Urinary bladder (tissue), 4 donors: ENCODE data around the gene MEF2A. TPM values are rescaled to one million over a fixed set of nuclear protein-coding genes. Genes with fewer than 3 reads are reported as not detected.
"Not testable (repeated sequence)": the region's sequence is repeated elsewhere in the genome, so short reads cannot be mapped to it uniquely, and the experiment has no call there.

Experiments
- DNase-seq: peaks from one replicate; pipeline ENCODE4 v3.0.0-alpha.2; 2015; ENCODE audit errors: extremely low spot score
- H3K27ac ChIP-seq: one replicate; pipeline ENCODE4 v1.5.1; 2013; ENCODE audit warnings: low read depth, mild to moderate bottlenecking, moderate library complexity
- H3K36me3 ChIP-seq: one replicate; pipeline ENCODE4 v1.6.1; 2013; ENCODE audit warnings: mild to moderate bottlenecking, moderate library complexity; ENCODE audit not compliant: insufficient read depth
- H3K4me1 ChIP-seq: one replicate; pipeline ENCODE4 v1.6.1; 2013; ENCODE audit warnings: mild to moderate bottlenecking, moderate library complexity; ENCODE audit not compliant: insufficient read depth
- H3K4me3 ChIP-seq: one replicate; pipeline ENCODE4 v1.5.1; 2013; ENCODE audit warnings: low read depth, low read length
- WGBS: extraction: QIAGEN DNeasy Blood & Tissue Kit; methylation state at CpG from one replicate; pipeline ENCODE4 v1.1.7; 2013; 5-methylcytosine and 5-hydroxymethylcytosine counted together
- polyA plus RNA-seq: library from polyadenylated mRNA; stranded (reverse); fragments of 200-250 nt; gene quantifications from one replicate; pipeline ENCODE4 v1.2.3, GENCODE V29; 2013
- total RNA-seq: library from RNA; depleted of rRNA; stranded (reverse); fragments of >200 nt; gene quantifications from one replicate; pipeline ENCODE4 v1.2.3, GENCODE V29; 2014
- donor health status: healthy with polysubstance abuse.
- donor health status: healthy.

Gene MEF2A
- total and polyA plus RNA-seq, 2 donors = 37.6 to 85.1 TPM

DNA sequence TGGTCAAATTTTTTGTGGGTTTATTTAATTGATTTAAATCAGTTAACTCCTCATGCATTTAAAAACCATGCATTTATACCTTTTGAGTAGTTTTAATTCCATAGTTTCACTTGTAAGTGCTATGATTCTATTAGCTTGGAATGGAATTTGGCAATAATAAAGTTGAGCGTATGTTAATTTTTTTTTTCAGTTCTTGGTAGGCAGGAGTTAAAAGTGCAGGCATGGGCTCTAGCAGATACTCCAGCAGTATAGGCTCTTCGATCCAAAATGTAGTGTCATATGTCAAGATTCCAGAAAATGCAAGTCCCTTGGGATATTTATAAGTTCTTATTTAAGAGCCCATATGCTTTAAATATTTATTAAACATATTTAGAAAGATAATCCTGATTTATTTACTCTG, 97.1 kb downstream of the MEF2A start:
- no peaks in the 10 kb centered on the region for H3K36me3 ChIP-seq
- WGBS = 58% methylated on average over 2 of the region's 2 CpGs
- H3K4me1 ChIP-seq = no peaks in the 10 kb centered on the region
- H3K4me3 ChIP-seq = no peak overlapping the region
- DNase-seq = no peak
- H3K27ac ChIP-seq = no peak overlapping the region

DNA sequence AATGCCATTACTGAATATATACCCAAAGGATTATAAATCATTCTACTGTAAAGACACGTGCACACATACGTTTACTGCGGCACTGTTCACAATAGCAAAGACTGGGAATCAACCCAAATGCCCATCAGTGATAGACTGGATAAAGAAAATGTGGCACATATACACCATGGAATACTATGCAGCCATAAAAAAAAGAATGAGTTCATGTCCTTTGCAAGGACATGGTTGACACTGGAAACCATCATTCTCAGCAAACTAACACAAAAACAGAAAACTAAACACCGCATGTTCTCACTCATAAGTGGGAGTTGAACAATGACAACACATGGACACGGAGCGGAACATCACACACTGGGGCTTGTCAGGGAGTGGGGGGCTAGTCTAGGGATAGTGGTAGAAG, 100.3 kb downstream of the MEF2A start:
- not testable (repeated sequence) for DNase-seq, H3K4me3 ChIP-seq, H3K27ac ChIP-seq, H3K36me3 ChIP-seq, H3K4me1 ChIP-seq
- 97% methylated on average over 6 of the region's 6 CpGs for WGBS

DNA sequence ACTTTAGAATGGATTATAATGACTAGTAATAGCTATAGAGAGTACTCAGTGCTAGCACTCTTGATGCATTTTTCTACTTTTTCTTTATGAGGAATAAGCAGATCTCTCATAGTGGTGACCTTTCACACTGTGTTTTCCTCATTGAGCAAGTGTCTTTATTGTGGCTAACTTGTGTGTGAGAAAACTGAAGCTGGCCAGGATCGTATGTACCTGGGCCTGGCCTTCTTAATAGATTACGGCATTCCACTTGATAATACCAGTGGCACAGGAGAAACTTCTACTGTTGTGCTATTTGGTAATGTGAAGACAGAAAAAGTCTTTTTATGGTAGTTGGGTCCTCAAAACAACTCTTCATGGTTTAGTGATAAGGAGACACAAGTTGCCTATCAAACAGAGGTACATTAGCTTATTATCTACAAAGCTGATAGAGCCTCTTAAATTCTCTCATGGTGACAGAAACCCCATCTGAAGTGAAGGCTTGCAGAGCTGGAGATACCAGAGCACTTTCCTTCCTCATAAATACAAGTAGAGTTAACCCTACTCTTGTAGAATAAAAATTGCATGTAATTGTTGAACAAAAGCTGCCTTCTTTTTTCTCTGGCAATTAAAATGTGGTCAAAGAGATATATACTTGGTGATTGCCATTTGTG, 102.9 kb downstream of the MEF2A start:
- DNase-seq = no peak
- no peak overlapping the region for H3K27ac ChIP-seq
- no peak overlapping the region for H3K4me3 ChIP-seq
- no peaks in the 10 kb centered on the region for H3K4me1 ChIP-seq
- no peaks in the 10 kb centered on the region for H3K36me3 ChIP-seq
- WGBS = 86% methylated on average over 2 of the region's 2 CpGs

DNA sequence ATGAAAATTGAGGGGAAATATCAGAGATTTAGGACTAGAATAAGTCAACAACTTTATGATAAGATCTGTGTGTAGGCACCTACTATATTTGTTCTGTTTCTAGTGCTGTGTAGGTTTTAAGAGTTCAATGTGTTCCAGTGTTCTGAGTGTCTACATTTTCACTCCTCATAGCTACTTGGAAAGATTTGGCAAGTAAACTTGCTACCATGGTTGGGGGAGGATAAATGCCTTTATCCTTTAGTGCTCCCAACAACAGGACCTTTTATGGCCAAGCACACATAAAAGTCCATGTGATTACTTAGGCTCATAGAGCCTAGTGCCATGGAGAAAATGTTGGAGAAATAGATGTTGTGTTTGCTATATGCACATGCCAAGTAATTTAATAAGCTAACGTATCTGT, 103.5 kb downstream of the MEF2A start:
- no peak overlapping the region for H3K27ac ChIP-seq
- WGBS = 66% methylated on average over 1 of the region's 1 CpG

DNA sequence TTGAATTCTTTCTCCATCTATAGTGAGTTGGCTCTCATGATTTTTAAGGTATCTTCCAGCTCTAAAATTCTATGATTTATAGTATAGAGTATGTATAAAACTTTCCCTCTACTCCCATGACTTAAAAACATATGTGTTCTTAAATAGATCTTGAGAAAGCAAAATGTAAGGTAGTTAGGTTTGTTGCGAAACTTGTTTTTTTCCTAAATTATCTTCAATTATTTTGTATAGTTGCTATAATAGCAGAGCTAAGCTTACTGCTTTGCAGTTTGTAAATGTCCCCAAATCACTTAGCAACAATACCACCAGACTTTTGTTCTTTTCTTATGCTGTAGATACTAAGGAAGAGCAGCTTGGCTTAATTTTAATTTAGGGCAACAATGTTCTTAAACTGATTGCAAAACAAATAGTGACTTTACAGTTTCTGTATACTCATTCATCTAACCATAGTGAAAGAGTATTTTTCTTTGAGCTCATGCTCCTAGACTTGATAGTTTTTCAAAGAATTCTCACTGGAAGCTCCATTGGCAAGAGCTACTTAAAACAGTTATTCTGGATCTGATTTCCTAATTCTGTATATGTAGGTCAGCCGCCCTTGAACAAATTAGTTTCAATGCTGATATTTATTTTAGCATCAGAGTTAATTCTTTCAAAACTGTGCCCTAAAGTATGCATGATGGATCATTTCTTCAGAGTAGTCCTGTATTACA, 106.3 kb downstream of the MEF2A start:
- DNase-seq = no peak
- 90% methylated on average over 2 of the region's 2 CpGs for WGBS
- no peaks in the 10 kb centered on the region for H3K36me3 ChIP-seq

More for the DNA sequence above, 103.5 kb downstream of the MEF2A start:
- H3K4me3 ChIP-seq = no peak overlapping the region
- no peak for DNase-seq
- H3K36me3 ChIP-seq = no peaks in the 10 kb centered on the region
- H3K4me1 ChIP-seq = no peaks in the 10 kb centered on the region

DNA sequence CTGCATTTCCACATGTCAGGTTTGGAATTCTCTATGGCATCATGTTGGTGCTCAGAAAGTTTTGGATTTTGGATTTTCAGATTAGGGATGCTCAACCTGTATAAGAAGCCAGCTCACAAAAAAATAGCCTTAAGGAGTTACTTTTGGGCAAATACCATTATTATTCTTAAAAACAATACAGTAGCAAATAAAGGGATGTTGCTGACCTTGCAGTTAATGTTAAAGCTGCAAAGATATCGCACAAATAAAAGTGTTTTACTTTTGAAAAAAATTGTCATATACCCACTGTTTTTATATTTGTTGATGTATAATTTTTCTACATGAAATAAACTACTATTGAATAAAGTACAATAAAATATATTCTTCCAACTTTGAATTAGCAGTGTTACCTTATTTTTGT, 107.3 kb downstream of the MEF2A start:
- no peak for DNase-seq
- WGBS = 99% methylated on average over 1 of the region's 1 CpG
- no peaks in the 10 kb centered on the region for H3K36me3 ChIP-seq
- no peak overlapping the region for H3K27ac ChIP-seq
- H3K4me3 ChIP-seq = no peak overlapping the region
- H3K4me1 ChIP-seq = no peaks in the 10 kb centered on the region

More for the DNA sequence above, 106.3 kb downstream of the MEF2A start:
- Histone ChIP-seq H3K4me1 (no peaks in the 10 kb centered on the region), H3K27ac (no peak overlapping the region), H3K4me3 (no peak overlapping the region)

DNA sequence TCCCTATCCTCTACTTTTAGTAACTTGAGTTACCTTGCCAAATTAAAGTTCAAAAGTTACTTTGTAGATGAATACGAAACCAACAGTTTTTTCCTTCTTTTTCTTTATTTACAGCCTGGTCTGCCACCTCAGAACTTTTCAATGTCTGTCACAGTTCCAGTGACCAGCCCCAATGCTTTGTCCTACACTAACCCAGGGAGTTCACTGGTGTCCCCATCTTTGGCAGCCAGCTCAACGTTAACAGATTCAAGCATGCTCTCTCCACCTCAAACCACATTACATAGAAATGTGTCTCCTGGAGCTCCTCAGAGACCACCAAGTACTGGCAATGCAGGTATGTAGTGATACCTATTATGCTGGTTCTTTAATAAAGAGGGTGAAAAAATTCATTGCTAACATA, 108.5 kb downstream of the MEF2A start:
- no peak for DNase-seq
- no peak overlapping the region for H3K27ac ChIP-seq
- H3K4me1 ChIP-seq = no peaks in the 10 kb centered on the region
- 85% methylated on average over 2 of the region's 2 CpGs for WGBS
- no peak overlapping the region for H3K4me3 ChIP-seq
- no peaks in the 10 kb centered on the region for H3K36me3 ChIP-seq

DNA sequence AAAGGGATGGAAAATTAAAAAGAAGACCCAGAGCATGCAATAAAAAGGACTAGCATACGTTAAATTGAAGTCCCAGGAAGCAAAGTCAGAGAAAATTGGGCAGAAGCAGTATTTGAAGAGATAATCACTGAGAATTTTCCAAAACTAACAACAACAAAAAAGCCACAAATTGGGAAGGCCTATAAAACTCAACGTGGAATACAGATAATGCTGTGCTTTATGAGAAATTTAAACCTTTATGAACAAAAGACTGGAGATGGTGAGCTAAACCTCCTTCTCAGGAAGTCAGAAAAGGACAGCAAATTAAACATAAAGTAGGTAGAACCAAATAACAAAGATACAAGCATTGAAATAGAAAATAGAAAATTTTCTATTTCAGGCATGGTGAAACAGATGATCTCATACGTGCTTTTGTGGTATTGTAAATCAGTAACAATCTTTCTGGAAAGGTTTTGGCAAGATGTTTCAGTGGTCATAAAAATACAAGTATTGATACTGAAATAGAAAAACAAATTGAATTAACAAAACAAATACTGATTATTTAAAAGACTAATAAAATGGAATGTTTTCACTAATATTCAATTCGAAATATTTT, 111.9 kb downstream of the MEF2A start:
- 64% methylated on average over 4 of the region's 4 CpGs for WGBS
- H3K4me3 ChIP-seq = no peak overlapping the region
- no peaks in the 10 kb centered on the region for H3K36me3 ChIP-seq
- H3K4me1 ChIP-seq = no peaks in the 10 kb centered on the region
- no peak for DNase-seq
- H3K27ac ChIP-seq = no peak overlapping the region

DNA sequence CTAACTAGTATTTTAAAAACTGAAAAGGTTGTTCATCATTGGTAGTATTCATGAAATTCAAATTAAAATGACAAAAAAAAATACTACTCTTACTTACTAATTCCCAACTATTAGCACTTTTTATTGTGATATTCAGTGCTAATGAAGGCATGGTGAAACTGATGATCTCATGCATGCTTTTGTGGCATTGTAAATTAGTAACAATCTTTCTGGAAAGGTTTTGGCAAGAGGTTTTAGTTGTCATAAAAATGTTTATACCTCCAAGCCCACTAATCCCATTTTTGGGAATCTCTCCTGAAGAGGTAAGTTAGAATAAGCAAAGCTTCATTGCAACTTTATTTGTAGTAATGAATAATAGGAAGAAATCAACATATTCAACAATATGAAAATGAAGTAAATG, 114.5 kb downstream of the MEF2A start:
- H3K36me3 ChIP-seq = no peaks in the 10 kb centered on the region
- H3K4me3 ChIP-seq = no peak overlapping the region
- no peaks in the 10 kb centered on the region for H3K4me1 ChIP-seq
- no peak for DNase-seq
- H3K27ac ChIP-seq = no peak overlapping the region

DNA sequence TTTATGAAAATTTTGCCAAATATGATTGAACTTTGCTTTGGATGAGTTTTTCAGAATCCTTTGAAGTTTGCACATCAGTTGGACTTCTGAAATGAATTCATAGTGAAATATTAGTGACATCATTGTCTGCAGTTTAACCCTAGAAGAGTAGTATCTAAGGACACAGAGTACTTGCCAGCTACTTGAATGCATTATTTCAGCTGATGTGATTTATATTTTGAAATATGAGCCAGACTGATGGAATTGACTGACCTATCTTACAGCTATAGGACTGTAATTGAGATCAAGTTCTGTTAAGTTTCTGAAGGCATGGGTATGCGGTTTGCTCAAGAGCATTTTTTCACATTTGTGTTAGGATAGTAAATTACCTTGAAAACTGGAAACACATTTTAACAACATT, 116.2 kb downstream of the MEF2A start:
- DNase-seq = no peak
- no peaks in the 10 kb centered on the region for H3K4me1 ChIP-seq
- no peaks in the 10 kb centered on the region for H3K36me3 ChIP-seq
- no peak overlapping the region for H3K27ac ChIP-seq
- WGBS = 86% methylated on average over 1 of the region's 1 CpG
- no peak overlapping the region for H3K4me3 ChIP-seq

DNA sequence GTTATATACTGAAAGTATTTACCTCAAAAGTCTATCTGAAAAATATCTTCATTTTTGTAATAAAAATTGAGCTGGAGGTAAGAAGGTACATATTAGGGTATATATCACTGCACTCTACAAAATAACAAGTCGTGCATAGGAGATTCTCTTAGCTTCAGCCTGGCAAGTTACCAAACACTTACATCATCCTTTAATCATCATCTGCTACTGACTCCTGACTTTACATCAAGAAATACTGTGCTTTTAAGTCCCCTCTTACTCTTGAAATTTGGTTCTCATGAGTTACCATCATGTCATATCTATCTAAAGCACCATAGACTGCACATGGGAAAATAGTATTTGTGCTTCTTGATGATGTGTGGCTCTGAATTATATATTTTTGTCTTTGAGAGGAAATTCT, 116.7 kb downstream of the MEF2A start:
- H3K4me3 ChIP-seq = no peak overlapping the region
- H3K36me3 ChIP-seq = no peaks in the 10 kb centered on the region
- WGBS = 28% methylated on average over 1 of the region's 1 CpG
- no peaks in the 10 kb centered on the region for H3K4me1 ChIP-seq
- DNase-seq = no peak
- no peak overlapping the region for H3K27ac ChIP-seq

DNA sequence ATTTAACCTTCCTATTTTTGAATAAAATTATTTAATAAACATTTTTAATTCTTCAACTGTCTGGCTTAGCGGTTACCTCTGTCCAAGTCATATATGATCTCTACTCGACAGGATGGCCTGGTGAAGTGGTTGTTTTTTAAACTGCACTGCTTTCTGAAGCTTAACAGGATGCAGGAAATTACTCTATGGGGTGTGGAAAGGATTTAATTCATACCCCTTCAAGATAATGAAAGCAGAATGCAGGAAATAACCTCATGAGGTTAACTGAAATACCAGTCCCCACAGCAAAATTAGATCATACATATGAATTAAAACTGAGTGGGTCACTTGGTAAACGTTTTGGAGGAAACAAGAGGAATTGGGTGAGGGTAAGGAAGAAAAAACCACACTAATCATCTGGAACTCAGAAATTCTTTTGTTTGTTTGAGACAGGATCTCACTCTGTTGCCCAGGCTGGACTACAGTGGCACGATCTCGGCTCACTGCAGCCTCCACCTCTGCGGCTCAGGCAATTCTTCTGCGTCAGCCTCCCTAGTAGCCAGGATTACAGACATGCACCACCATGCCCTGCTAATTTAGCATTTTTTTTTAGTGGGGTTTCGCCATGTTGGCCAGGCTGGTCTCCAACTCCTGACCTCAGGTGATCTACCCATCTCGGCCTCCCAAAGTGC, 117.4 kb downstream of the MEF2A start:
- H3K27ac ChIP-seq = no peak overlapping the region
- no peak overlapping the region for H3K4me3 ChIP-seq
- no peaks in the 10 kb centered on the region for H3K4me1 ChIP-seq
- no peak for DNase-seq
- H3K36me3 ChIP-seq = no peaks in the 10 kb centered on the region
- WGBS = 82% methylated on average over 9 of the region's 9 CpGs

DNA sequence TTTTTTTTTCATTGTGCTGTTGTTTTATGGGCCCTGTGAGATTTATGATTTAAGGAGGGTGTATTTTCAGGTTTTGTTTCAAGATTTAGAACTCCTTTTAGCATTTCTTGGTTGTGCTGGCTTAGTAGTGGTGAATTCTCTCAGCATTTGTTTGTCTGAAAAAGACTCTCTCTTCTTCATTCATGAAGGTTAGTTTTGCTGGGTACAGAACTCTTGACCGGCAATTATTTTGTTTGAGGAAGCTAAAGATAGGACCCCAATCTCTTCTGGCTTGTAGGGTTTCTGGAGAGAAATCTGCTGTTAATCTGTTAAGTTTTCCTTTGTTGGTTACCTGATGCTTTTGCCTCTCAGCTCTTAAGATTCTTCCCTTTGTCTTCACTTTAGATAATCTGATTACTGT, 120.5 kb downstream of the MEF2A start:
- Histone ChIP-seq H3K4me3 (no peak overlapping the region), H3K27ac (no peak overlapping the region), H3K4me1 (no peaks in the 10 kb centered on the region), H3K36me3 (no peaks in the 10 kb centered on the region)
- 100% methylated on average over 1 of the region's 1 CpG for WGBS
- DNase-seq = no peak

DNA sequence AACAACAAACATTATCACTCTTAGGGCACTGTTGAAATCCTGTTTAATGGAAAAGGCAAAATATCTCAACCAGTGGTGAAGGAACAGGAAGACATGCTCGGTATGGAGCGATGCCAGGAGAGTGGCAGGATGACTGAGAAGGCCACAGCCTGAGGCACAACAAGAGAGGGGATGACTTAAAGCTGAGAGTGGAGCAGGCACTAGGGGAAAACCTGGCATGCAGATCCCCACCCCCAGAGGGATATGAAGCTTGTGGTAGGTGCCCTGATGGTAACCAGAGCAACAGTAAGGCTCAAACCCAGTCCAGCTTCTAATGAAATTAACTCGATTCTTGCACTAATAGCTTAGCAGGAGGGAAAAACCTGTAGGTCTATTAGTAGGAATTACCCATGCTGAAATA, 127.0 kb downstream of the MEF2A start:
- H3K27ac ChIP-seq = no peak overlapping the region
- H3K36me3 ChIP-seq = no peaks in the 10 kb centered on the region
- WGBS = 90% methylated on average over 3 of the region's 3 CpGs
- no peak overlapping the region for H3K4me3 ChIP-seq
- no peaks in the 10 kb centered on the region for H3K4me1 ChIP-seq
- DNase-seq = no peak
